Neural progenitor cell (in vitro differentiated cells): ENCODE measurements around the gene PPP1R9A.

ENCODE experiments used
- CTCF ChIP-seq: fragments of 200-600 bp; sonication (generic); IDR thresholded peaks from 2 replicates; pipeline ENCODE4 v1.5.1; 2017; ENCODE audit warnings: antibody characterized with exemption, mild to moderate bottlenecking
- EZH2 ChIP-seq: fragments of 200-600 bp; sonication (generic); IDR thresholded peaks from 2 replicates; pipeline ENCODE4 v1.6.1; 2017; ENCODE audit warnings: antibody characterized with exemption, mild to moderate bottlenecking, moderate library complexity
- EZH2phosphoT487 ChIP-seq: fragments of 200-600 bp; sonication (generic); IDR thresholded peaks from 2 replicates; pipeline ENCODE4 v1.6.1; 2017; ENCODE audit warnings: antibody characterized with exemption

GRCh38 chr7:95322396-95322795, 415.0 kb downstream of the PPP1R9A start:
- TF ChIP-seq EZH2phosphoT487 (no peak), EZH2 (no peak), CTCF (no peak)
